ENCODE measurements around the gene CBARP. TPM values are rescaled to one million over a fixed set of nuclear protein-coding genes. Genes with fewer than 3 reads are reported as not detected.

CBARP gene
- polyA plus RNA-seq, 1 experiment: 1.6 TPM

DNA sequence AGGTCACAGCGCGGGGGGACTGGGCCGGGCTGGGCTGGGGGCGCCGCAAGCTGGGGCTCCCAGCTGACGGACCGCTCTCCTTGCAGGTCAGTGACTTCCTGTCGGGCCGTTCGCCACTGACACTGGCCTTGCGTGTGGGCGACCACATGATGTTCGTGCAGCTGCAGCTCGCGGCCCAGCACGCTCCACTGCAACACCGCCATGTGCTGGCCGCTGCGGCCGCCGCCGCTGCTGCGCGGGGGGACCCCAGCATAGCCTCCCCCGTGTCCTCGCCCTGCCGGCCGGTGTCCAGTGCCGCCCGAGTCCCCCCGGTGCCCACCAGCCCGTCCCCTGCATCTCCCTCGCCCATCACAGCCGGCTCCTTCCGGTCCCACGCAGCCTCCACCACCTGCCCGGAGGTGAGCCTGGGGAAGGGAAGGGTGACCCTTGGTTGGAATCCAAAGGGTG is 16.3 kb upstream of the CBARP start:
- peaks cover 56% of the 10 kb centered on the region for H3K36me3 ChIP-seq (ENCODE audit: control insufficient read depth, insufficient read depth, low read length)
- TF ChIP-seq, protein P1, sequence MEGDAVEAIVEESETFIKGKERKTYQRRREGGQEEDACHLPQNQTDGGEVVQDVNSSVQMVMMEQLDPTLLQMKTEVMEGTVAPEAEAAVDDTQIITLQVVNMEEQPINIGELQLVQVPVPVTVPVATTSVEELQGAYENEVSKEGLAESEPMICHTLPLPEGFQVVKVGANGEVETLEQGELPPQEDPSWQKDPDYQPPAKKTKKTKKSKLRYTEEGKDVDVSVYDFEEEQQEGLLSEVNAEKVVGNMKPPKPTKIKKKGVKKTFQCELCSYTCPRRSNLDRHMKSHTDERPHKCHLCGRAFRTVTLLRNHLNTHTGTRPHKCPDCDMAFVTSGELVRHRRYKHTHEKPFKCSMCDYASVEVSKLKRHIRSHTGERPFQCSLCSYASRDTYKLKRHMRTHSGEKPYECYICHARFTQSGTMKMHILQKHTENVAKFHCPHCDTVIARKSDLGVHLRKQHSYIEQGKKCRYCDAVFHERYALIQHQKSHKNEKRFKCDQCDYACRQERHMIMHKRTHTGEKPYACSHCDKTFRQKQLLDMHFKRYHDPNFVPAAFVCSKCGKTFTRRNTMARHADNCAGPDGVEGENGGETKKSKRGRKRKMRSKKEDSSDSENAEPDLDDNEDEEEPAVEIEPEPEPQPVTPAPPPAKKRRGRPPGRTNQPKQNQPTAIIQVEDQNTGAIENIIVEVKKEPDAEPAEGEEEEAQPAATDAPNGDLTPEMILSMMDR (IDR thresholded peaks at IDR 0.05; ENCODE audit: insufficient read depth, low read depth, low read length): no peak
- POLR2A ChIA-PET: interaction anchor here (1.7 to 2.3 kb wide), 2 partner anchors 12 to 15 kb away, joined by 12 to 44 read pairs; partner anchors contain the start of gene CIRBP
- CTCF ChIA-PET: interaction anchor here (1.5 to 6.2 kb wide), 5 partner anchors 8 to 21 kb away, joined by 3 to 104 read pairs (median 11); partner anchors contain the start of genes CIRBP and FAM174C
- no peak for DNase-seq (ENCODE audit: low read depth)
- peak overlapping the region; percentile 73 for H3K4me3 ChIP-seq (ENCODE audit: low read depth, low read length)
- H3K27me3 ChIP-seq (ENCODE audit: control insufficient read depth, insufficient read depth, low read length): no peaks in the 10 kb centered on the region

DNA sequence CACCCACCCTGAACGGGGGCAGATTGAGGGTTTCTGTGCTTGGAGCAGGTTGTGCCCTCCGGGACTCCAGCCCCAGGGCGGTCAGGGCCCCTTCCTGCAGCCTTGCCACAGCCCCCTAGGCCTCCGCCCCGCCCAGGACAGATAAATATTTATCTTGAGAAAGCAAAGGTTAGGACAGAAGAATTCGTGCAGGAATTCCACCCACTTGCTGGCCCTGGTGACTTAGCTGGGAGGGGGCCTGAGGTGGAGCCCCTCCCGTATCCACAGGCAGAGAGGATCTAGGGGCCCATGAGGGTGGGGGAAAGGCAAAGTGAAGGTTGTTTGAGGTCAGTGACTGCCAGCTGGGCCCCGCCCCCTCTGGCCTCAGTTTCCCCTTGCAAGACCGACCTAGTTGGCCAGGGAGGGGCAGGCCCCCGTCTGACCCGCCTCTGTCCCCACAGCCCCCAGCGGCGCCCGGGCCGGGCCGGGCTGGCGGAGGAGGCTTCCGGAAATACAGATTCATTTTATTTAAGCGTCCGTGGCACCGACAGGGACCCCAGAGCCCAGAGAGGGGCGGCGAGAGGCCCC is 15.8 kb upstream of the CBARP start:
- H3K27me3 ChIP-seq (ENCODE audit: control insufficient read depth, insufficient read depth, low read length): no peaks in the 10 kb centered on the region
- TF ChIP-seq, protein P1 (IDR thresholded peaks at IDR 0.05; ENCODE audit: insufficient read depth, low read depth, low read length): no peak
- POLR2A ChIA-PET: interaction anchor here (0.5 to 2.3 kb wide), 6 partner anchors 10 to 225 kb away, joined by 3 to 44 read pairs (median 6); partner anchors contain the start of genes CIRBP and GPX4
- CTCF ChIA-PET: interaction anchor here (1.5 to 6.2 kb wide), 6 partner anchors 8 to 22 kb away, joined by 3 to 104 read pairs (median 8); partner anchors contain the start of genes CIRBP and FAM174C
- peak overlapping the region; percentile 73 for H3K4me3 ChIP-seq (ENCODE audit: low read depth, low read length)
- DNase-seq (ENCODE audit: low read depth): no peak
- peaks cover 56% of the 10 kb centered on the region for H3K36me3 ChIP-seq (ENCODE audit: control insufficient read depth, insufficient read depth, low read length)

DNA sequence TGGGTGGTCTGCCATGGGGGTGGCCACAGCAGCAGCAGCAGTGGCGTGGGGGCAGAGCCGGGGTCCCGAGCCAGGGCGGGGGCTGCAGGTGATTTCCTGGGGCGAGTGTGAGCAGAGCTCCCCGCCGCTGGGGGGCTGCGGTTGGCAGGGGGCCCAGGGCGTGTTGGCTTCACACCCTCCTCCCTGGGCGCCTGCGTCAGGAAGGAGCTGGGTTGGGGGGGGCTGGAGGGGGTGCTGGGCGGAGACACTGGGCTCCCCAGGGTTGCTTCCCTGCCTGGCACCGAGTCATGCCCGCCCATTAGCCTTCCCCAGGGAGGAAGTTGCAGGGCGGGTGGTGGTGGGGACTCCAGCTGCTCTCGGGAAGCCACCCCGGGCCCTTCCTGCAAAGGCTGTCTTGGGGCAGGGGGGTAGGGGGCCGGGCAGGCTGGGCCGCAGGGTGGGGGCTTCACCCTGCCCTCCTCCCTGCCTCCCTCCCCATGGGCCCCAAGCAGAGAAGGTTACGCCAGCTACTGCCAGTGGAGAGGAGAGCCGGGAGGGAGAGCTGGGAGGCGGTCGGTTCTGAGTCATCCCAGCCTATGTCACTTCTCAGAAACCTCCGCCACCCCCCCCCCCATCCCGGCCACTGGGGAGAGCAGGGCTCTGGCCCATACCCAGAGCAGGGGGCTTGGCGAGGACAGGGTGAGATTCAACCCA is 15.2 kb upstream of the CBARP start:
- ChIA-PET POLR2A (interaction anchor here (0.5 to 2.3 kb wide), 7 partner anchors 9 to 225 kb away, joined by 3 to 44 read pairs (median 4); partner anchors contain the start of genes CIRBP and GPX4), CTCF (interaction anchor here (1.5 to 6.2 kb wide), 6 partner anchors 9 to 22 kb away, joined by 3 to 104 read pairs (median 8); partner anchors contain the start of genes CIRBP and FAM174C)
- peaks cover 51% of the 10 kb centered on the region for H3K36me3 ChIP-seq (ENCODE audit: control insufficient read depth, insufficient read depth, low read length)
- TF ChIP-seq, protein P1 (IDR thresholded peaks at IDR 0.05; ENCODE audit: insufficient read depth, low read depth, low read length): peak; percentile 31; the same call in 1 of the 2 replicates
- H3K4me3 ChIP-seq (ENCODE audit: low read depth, low read length): peak overlapping the region; percentile 73
- DNase-seq (ENCODE audit: low read depth): peak; percentile 87
- H3K27me3 ChIP-seq (ENCODE audit: control insufficient read depth, insufficient read depth, low read length): no peaks in the 10 kb centered on the region

DNA sequence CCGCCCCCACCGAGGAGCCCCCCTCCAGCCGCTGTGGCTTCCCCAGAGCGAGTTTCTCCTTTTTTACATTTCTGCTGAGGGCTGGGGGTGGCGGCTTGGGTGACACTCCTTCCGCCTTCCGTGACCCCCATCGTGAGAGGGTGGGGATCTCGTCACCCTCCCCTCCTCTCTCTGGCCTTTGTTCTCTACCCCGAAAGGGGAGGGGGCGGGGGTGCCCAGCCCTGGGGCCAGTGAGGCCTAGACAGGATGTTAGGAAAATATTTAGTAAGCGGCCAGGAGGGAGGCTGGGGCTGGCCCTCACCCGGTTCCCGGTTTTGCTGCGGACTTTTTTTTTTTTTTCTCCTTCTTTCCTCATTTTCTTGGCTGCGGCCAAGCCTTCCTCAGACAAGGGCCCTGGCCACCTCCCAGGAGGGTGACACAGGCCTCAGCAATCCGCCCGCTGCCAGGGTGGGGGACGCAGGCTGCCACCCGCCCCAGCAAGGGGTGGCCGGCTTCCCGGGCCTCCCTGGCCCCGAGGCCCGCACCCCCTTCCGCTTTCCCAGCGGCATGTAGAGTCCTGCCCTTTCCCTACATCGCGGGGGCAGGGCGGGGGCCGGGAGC is 14.5 kb upstream of the CBARP start:
- ChIA-PET CTCF (interaction anchor here (1.5 to 6.2 kb wide), 4 partner anchors 8 to 21 kb away, joined by 3 to 104 read pairs (median 20); partner anchors contain the start of gene CIRBP), POLR2A (interaction anchor here (0.8 to 2.3 kb wide), 5 partner anchors 8 to 148 kb away, joined by 3 to 44 read pairs (median 7); partner anchors contain the start of genes CIRBP and GPX4)
- TF ChIP-seq, protein P1 (IDR thresholded peaks at IDR 0.05; ENCODE audit: insufficient read depth, low read depth, low read length): no peak
- DNase-seq (ENCODE audit: low read depth): peak; percentile 81
- Histone ChIP-seq H3K36me3 (ENCODE audit: control insufficient read depth, insufficient read depth, low read length) (peaks cover 45% of the 10 kb centered on the region), H3K27me3 (ENCODE audit: control insufficient read depth, insufficient read depth, low read length) (no peaks in the 10 kb centered on the region), H3K4me3 (ENCODE audit: low read depth, low read length) (peak overlapping the region; percentile 73)
